Measurements from ENCODE around the gene RIPOR2.

- TF ChIP-seq CTCF (IDR thresholded peaks at IDR 0.05) (no peak), ZFX (IDR thresholded peaks at IDR 0.05; ENCODE audit: borderline replicate concordance) (no peak)
These were observed 156.9 kb downstream of the RIPOR2 start for GRCh38 chr6:24778878-24779277.

All from 22Rv1 (cell line).